Activated CD8-positive, alpha-beta memory T cell treated with anti-CD3 and anti-CD28 coated beads, Interleukin-2, amount 10 ng/mL, durations not matched to agents 7 days and 5 days (primary cell): Measurements from ENCODE around the gene NHLH1. TPM values are rescaled to one million over a fixed set of nuclear protein-coding genes. Genes with fewer than 3 reads are reported as not detected.

ENCODE experiments used
- ATAC-seq: fragments of 150-1000 bp; cut with Tn5 transposase; one replicate; pipeline ENCODE4 v1.10.0; 2021; ENCODE audit warnings: moderate library complexity
- CTCF ChIA-PET: fragments of 350-600 bp; sonication (Branson Sonifier 250); formaldehyde crosslinking; loops from one replicate; lab custom pipeline; 2021; ENCODE audit warnings: antibody characterized with exemption; lab: Charles Lee
- DNase-seq: peaks from one replicate; pipeline ENCODE4 v3.0.0-alpha.2; 2020
- H3K27ac Mint-ChIP-seq: one replicate; pipeline ENCODE4 v1.8.0; 2021; ENCODE audit warnings: mild to moderate bottlenecking, mixed read lengths
- H3K27me3 Mint-ChIP-seq: one replicate; pipeline ENCODE4 v1.8.0; 2021; ENCODE audit warnings: mixed read lengths
- H3K36me3 Mint-ChIP-seq: one replicate; pipeline ENCODE4 v1.8.0; 2021; ENCODE audit warnings: mild to moderate bottlenecking, mixed read lengths
- H3K4me1 Mint-ChIP-seq: one replicate; pipeline ENCODE4 v1.8.0; 2021; ENCODE audit warnings: mixed read lengths
- H3K4me3 Mint-ChIP-seq: one replicate; pipeline ENCODE4 v1.8.0; 2021; ENCODE audit warnings: mild to moderate bottlenecking, moderate library complexity, mixed read lengths
- H3K9me3 Mint-ChIP-seq: one replicate; pipeline ENCODE4 v1.8.0; 2022; ENCODE audit warnings: low read depth, mixed read lengths
- total RNA-seq, 2 experiments: library from RNA; stranded (reverse); gene quantifications; one replicate each; pipeline ENCODE4 v1.2.3, GENCODE V29; 2021

Gene NHLH1
- total RNA-seq = under 1 TPM; 0.35 to 0.44 TPM

DNA sequence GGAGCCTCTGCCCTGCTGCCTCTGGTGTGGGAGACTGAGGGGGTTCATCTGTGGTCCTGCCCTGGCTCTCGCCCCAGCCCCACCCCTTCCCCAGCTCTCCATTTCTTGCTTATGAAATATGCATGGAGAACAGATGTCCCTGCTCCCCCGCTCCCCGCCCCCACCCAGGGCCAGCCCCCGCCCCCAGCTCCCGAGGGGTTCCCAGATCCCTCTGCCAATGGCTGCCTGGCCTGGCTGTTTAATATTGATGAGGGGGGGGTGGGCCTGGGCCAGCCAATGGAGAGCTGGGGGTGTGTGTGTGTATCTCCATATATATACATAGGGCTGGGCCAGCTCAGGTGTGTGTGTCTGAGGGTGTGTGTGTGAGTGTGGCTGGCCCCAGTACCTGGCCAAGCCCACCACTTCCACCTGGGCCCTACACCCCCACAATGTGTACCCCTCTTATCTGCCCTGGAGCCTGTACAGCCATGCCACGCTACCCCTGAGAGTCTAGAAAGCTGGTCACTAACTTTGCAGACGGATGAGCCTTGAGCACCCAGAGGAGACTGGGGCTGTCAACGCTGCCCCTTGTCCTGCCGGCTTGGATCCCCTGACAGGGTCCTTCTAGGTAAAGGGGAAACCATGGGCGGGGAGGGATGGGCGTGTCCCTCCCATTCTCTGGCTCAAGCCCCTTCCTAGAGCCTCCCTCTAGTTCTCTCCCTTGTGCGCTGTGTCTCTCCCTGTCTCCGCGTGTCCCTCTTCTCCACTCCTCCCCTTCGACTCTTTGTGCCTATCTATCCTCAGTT is at the start of gene NHLH1:
Gene NHLH1 (plus strand): TSS at position 341 of the 785 bp plus-strand sequence. CDS start 3,661 bp downstream, outside the sequence.
- H3K27ac Mint-ChIP-seq = peak within 1 kb of the TSS; percentile 22
- no peak for DNase-seq
- H3K4me1 Mint-ChIP-seq = peaks cover 2% of the 10 kb centered on the region
- no peak within 1 kb of the TSS for H3K4me3 Mint-ChIP-seq
- no peaks in the 10 kb centered on the region for H3K27me3 Mint-ChIP-seq
- ATAC-seq = no peak
- no peaks in the 10 kb centered on the region for H3K9me3 Mint-ChIP-seq
- CTCF ChIA-PET = interaction anchor here (0.5 to 5.8 kb wide), 5 partner anchors 9 to 623 kb away, joined by 3 to 25 read pairs (median 4); no protein-coding TSS in a partner anchor
- no peaks in the 10 kb centered on the region for H3K36me3 Mint-ChIP-seq

DNA sequence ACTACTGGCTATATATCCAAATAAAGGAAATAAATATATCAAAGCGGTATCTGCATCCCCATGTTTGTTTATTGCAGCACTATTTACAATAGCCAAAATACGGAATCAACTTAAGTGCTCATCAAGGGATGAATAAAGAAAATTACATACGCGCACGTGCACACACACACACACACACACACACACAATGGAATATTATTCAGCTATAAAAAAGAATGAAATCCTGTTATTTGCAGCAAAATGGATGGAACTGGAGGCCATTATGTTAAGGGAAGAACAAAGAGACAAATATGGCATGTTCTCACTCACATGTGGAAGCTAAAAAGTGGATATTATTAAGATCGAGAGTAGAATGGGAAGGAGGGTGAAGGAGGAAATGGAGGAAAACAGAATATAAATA is 44.0 kb upstream of the NHLH1 start:
- no peaks in the 10 kb centered on the region for H3K9me3 Mint-ChIP-seq
- no peak for ATAC-seq
- no peak for DNase-seq
- H3K36me3 Mint-ChIP-seq = peaks cover 62% of the 10 kb centered on the region
- H3K4me3 Mint-ChIP-seq = no peak overlapping the region
- CTCF ChIA-PET = interaction anchor here (1.1 kb wide), 1 partner anchor 34 kb away, joined by 3 read pairs; no protein-coding TSS in a partner anchor
- no peak overlapping the region for H3K27ac Mint-ChIP-seq
- H3K4me1 Mint-ChIP-seq = peaks cover 8% of the 10 kb centered on the region
- H3K27me3 Mint-ChIP-seq = no peaks in the 10 kb centered on the region

DNA sequence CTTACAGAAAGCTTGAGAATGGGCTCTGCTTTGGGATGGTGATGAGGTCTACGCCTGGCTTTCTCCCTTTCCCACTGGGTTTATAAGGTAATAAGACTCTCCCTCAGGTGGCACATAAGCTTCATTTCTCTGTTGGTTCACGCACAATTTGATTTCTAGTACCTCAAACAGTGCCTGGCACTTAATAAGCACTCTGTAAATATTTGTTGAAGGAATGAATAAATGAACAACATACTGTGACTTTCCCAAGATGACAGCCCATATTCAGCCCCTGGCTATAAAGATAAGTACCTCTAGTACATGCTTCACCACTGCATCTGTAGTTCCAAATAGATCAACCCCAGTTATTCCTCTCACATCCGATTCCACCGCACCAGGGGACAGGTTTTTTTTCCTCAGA is 41.6 kb upstream of the NHLH1 start:
- no peak for ATAC-seq
- Mint-ChIP-seq H3K36me3 (peaks cover 58% of the 10 kb centered on the region), H3K27ac (no peak overlapping the region), H3K4me1 (peaks cover 2% of the 10 kb centered on the region), H3K27me3 (no peaks in the 10 kb centered on the region), H3K4me3 (no peak overlapping the region), H3K9me3 (no peaks in the 10 kb centered on the region)
- CTCF ChIA-PET = interaction anchor here (1.3 to 1.7 kb wide), 2 partner anchors 30 to 54 kb away, joined by 3 to 4 read pairs; no protein-coding TSS in a partner anchor
- no peak for DNase-seq

DNA sequence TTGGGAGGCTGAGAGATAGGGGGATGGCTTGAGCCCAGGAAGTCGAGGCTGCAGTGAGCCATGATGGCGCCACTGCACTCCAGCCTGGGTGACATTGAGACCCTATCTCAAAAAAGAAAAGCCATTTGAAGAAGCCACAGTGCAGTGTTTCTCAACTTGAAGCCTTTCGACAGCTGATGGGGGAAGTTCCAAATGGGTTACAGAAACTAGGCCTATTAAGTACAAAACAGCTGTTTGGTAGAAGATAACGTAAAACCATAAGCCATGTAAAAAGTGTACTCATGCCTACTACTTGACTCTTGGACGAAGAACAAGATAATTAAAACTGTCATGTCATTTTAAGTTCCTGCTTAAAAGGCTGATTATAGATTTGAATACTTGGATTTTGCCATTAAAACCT is 40.5 kb upstream of the NHLH1 start:
- H3K4me3 Mint-ChIP-seq = no peak overlapping the region

DNA sequence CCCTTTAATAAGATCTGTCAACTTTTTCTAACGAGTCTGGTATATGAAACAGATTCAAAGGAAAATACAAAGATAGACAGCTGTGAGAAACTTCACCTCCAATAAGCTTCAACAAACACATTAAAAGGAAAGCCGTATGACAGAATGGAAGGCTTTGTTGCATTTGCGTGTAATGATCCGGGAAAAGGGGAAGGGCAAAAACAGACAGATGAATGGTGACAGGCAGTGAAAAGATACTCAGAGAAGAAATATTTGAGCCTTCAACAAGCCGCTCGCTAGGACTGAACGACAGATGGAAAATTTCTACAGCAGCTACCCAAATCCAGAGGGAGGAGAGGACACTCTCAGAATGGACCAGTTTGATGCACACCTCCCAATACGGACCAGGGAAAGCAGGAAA is 38.7 kb upstream of the NHLH1 start:
- Mint-ChIP-seq H3K4me3 (no peak overlapping the region), H3K27ac (no peak overlapping the region), H3K9me3 (no peaks in the 10 kb centered on the region), H3K27me3 (no peaks in the 10 kb centered on the region), H3K36me3 (peaks cover 52% of the 10 kb centered on the region), H3K4me1 (peaks cover 9% of the 10 kb centered on the region)
- no peak for DNase-seq
- no peak for ATAC-seq
- CTCF ChIA-PET = interaction anchor here (1.2 to 1.8 kb wide), 3 partner anchors 12 to 48 kb away, joined by 3 to 6 read pairs (median 4); no protein-coding TSS in a partner anchor

More for the DNA sequence above, 40.5 kb upstream of the NHLH1 start:
- no peak overlapping the region for H3K27ac Mint-ChIP-seq
- CTCF ChIA-PET = no interaction called here
- no peaks in the 10 kb centered on the region for H3K27me3 Mint-ChIP-seq
- DNase-seq (no peak), ATAC-seq (no peak)
- no peaks in the 10 kb centered on the region for H3K9me3 Mint-ChIP-seq
- peaks cover 55% of the 10 kb centered on the region for H3K36me3 Mint-ChIP-seq
- H3K4me1 Mint-ChIP-seq = peaks cover 7% of the 10 kb centered on the region

DNA sequence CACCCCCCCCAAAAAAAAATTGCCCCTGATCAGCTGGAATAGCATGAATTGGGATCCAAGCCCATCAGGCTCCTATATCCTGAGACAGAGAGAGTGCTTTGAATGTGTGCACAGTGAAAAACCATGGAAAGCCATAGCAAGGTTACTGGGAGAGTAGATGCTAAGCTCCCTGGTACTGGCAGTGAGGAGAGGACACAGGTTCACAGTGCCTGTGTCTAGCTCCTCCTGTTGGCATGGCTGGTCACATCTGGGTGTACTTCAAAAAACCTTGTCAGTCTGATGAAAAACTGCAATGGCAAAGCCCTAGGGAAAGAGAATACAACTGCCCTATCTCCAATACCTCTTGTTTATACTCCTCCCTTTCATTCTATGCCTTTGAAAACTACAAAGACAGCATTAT is 36.8 kb upstream of the NHLH1 start:
- peaks cover 57% of the 10 kb centered on the region for H3K36me3 Mint-ChIP-seq

DNA sequence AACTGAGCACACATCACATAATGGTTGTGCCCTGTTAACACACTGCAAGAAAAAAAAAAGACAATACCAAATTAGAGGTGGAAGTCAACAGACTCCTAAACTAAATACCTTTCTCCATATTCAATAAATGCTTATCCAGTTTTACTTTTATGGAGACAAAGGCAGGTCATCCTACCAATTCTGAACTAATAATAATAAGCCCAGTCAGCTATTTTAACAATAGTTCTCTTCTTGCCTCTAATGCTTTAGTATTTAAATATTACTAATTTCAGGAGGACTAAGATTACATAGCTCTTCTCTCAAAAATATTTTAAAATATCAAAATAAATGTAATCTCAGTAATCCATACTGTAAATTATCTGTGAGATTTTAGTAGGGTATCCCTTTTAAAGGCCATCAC is 34.4 kb upstream of the NHLH1 start:
- DNase-seq (no peak), ATAC-seq (no peak)
- Mint-ChIP-seq H3K4me3 (no peak overlapping the region), H3K9me3 (no peaks in the 10 kb centered on the region), H3K27ac (no peak overlapping the region), H3K36me3 (peaks cover 50% of the 10 kb centered on the region), H3K27me3 (no peaks in the 10 kb centered on the region), H3K4me1 (peaks cover 13% of the 10 kb centered on the region)
- CTCF ChIA-PET = interaction anchor here (0.6 to 2.0 kb wide), 4 partner anchors 44 to 56 kb away, joined by 3 to 6 read pairs (median 3); no protein-coding TSS in a partner anchor

More for the DNA sequence above, 36.8 kb upstream of the NHLH1 start:
- H3K27me3 Mint-ChIP-seq = no peaks in the 10 kb centered on the region
- peaks cover 13% of the 10 kb centered on the region for H3K4me1 Mint-ChIP-seq
- no peak overlapping the region for H3K4me3 Mint-ChIP-seq
- no peak for ATAC-seq
- H3K9me3 Mint-ChIP-seq = no peaks in the 10 kb centered on the region
- no peak for DNase-seq
- CTCF ChIA-PET = no interaction called here
- no peak overlapping the region for H3K27ac Mint-ChIP-seq

DNA sequence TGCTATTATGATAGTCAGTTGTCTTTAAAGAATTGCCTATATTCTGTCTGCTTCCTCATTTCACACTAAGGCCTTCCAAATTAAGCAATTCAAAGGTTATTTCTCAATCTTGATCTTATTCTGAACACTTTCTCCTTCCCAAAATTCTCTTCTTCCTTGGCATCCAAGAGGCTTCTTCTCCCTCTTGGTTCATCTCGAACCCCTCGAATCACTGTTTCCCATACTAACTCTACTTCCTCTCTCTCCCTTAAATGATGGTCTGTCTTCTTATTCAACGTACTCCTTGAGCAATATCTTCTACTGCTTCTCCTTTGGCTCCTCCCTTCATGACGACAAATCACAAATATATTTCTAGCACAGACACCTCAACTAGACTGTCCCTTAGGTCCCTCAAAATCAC is 28.3 kb upstream of the NHLH1 start:
- DNase-seq (no peak), ATAC-seq (no peak)
- Mint-ChIP-seq H3K27ac (no peak overlapping the region), H3K36me3 (peaks cover 43% of the 10 kb centered on the region), H3K4me3 (no peak overlapping the region), H3K9me3 (no peaks in the 10 kb centered on the region), H3K4me1 (peaks cover 35% of the 10 kb centered on the region), H3K27me3 (no peaks in the 10 kb centered on the region)
- CTCF ChIA-PET = no interaction called here

DNA sequence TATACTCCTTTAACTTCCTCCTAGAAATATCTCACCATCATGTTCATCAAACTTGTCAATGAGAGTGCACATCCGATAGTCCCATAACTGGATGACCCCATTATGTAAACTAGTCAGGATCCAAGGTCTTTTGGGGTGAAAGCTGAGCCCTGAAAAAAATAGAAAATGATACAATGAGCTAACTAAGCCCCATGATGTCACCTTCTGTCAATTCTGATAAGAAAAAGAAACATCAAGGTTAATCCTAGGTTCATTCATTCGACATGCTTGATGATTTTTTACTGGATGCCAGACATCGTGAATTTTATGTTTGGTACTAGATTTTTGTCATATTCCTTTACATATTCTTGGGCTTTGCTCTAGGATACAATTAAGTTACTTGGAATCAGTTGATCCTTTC is 26.7 kb upstream of the NHLH1 start:
- Mint-ChIP-seq H3K27me3 (no peaks in the 10 kb centered on the region), H3K27ac (no peak overlapping the region), H3K4me1 (peaks cover 42% of the 10 kb centered on the region), H3K9me3 (no peaks in the 10 kb centered on the region), H3K4me3 (no peak overlapping the region), H3K36me3 (peaks cover 37% of the 10 kb centered on the region)
- CTCF ChIA-PET = interaction anchor here (1.0 kb wide), 1 partner anchor 48 kb away, joined by 4 read pairs; no protein-coding TSS in a partner anchor
- ATAC-seq = no peak
- DNase-seq = no peak

DNA sequence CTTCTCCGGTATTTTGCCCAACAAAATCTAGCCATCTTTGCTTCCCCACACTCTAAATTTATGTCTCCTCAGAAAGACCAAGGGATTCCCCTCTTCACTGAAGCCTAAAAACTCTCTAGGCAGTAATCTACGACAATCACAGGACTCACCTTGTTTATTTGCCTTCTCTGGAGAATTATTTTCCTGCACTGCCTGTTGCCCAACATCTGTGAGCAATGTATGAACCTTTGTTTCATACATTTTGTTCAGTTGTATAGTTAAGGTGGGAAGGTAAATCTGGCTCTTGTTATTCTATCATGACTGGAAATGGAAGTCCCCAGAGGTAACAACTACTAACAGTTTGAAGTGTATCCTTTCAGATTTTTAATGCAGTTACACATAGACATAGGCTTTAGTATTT is 26.0 kb upstream of the NHLH1 start:
- Mint-ChIP-seq H3K36me3 (peaks cover 36% of the 10 kb centered on the region), H3K27me3 (no peaks in the 10 kb centered on the region), H3K27ac (peak overlapping the region; percentile 41), H3K4me1 (peaks cover 42% of the 10 kb centered on the region), H3K4me3 (no peak overlapping the region), H3K9me3 (no peaks in the 10 kb centered on the region)
- ATAC-seq = no peak
- no peak for DNase-seq
- CTCF ChIA-PET = interaction anchor here (1.5 kb wide), 1 partner anchor 36 kb away, joined by 6 read pairs; no protein-coding TSS in a partner anchor

DNA sequence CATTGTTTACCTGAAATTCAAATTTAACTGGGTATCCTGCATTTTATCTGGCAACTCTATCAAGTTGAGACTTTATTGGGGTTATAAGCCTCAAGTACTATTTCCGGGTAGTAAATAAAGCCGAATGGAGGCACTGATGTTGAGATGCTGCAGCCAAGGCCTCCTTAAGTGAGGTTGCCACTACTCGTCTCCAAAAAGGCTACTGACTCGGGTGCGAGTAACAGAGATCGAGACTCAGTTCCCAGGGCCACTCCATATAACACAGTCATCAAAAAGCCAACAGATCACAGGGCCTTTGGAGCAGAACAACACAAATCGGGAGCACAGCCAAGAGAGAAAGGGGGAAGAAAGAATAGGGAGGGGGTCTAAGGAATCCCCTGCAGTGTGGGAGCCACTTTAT is 24.3 kb upstream of the NHLH1 start:
- ATAC-seq = peak; percentile 6
- CTCF ChIA-PET = interaction anchor here (1.5 kb wide), 1 partner anchor 34 kb away, joined by 6 read pairs; no protein-coding TSS in a partner anchor
- H3K27me3 Mint-ChIP-seq = no peaks in the 10 kb centered on the region
- peak overlapping the region; percentile 100 for H3K4me3 Mint-ChIP-seq
- peak overlapping the region; percentile 100 for H3K27ac Mint-ChIP-seq
- peaks cover 56% of the 10 kb centered on the region for H3K4me1 Mint-ChIP-seq
- peaks cover 35% of the 10 kb centered on the region for H3K36me3 Mint-ChIP-seq
- no peaks in the 10 kb centered on the region for H3K9me3 Mint-ChIP-seq
- peak; percentile 43 for DNase-seq

DNA sequence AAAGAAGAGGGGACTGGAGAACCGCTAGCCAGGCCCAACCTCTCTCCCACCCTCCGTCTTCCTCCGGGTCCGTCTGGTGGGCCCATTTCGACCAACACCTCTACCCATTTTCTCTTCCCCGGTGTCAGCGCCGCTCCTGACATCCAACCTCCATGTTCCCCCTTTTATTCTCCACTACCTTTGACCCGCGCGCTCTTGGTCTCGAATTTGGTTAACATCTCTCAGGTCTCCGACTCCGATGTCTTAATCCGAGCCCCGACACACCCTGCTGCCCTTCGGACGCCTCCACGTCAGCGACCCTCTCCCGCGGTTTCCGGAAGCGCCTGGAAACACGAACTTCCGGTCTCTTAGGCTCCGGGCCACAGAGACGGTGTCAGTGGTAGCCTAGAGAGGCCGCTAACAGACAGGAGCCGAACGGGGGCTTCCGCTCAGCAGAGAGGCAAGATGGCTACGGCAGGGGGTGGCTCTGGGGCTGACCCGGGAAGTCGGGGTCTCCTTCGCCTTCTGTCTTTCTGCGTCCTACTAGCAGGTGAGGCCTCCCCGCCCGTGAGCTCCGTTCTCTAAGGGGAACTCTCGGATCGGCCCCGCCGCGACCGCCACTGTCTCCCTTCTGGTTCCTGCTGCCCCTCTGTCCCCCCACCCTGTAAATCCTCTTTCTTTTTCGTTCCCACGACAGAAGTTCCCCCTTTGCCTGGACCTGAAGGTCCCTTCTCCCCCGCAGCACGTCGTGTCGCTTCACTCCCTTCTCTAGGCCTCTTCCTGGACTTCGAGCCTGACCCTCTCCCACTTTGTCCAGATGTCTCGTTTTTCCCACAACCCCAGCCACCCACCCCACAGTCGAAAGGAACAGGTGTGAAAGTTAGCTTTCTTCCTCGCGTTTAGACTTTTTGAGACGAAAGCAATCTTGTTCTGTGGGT is 23.7 kb upstream of the NHLH1 start, which contains the start of the genes COPA and NCSTN:
Gene COPA (minus strand): TSS at position 298 of the 917 bp plus-strand sequence. CDS start 80 bp downstream, at position 218.
Gene NCSTN (plus strand): TSS at position 431 of the 917 bp plus-strand sequence. CDS start 14 bp downstream, at position 445.
- ATAC-seq (peak; percentile 99), DNase-seq (peak; percentile 96)
- H3K9me3 Mint-ChIP-seq = no peaks in the 10 kb centered on the region
- CTCF ChIA-PET = interaction anchor here (1.0 to 1.9 kb wide), 2 partner anchors 33 to 52 kb away, joined by 3 to 6 read pairs; no protein-coding TSS in a partner anchor
- H3K27ac Mint-ChIP-seq = peak within 1 kb of the TSS; percentile 100
- H3K27me3 Mint-ChIP-seq = no peaks in the 10 kb centered on the region
- H3K36me3 Mint-ChIP-seq = peaks cover 32% of the 10 kb centered on the region
- peaks cover 55% of the 10 kb centered on the region for H3K4me1 Mint-ChIP-seq
- peak within 1 kb of the TSS; percentile 100 for H3K4me3 Mint-ChIP-seq
